ENCODE results near the gene CCNF.
"Not testable (repeated sequence)": the region's sequence is repeated elsewhere in the genome, so short reads cannot be mapped to it uniquely, and the experiment has no call there.

Gene CCNF

DNA sequence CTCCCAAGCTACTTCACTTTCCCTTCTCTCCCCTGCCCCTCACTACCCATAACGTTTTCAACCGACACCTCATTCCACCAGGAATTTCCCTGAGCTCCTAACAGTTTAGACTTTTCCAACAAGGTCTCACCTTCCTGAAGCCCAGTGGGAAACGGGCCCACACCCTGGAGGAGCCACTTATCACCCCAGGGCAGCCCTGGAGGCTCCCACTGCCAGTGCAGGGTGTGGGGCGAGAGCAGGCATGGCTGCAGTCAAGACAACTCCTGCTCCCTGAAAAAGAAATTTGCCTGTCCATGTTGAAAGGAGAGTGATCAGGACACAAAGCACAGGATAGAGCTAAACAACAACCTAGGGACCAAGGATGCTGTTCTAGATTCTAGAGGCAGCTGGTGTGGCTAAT is 1.7 kb upstream of the CCNF start:
- TF ChIP-seq, protein P1, sequence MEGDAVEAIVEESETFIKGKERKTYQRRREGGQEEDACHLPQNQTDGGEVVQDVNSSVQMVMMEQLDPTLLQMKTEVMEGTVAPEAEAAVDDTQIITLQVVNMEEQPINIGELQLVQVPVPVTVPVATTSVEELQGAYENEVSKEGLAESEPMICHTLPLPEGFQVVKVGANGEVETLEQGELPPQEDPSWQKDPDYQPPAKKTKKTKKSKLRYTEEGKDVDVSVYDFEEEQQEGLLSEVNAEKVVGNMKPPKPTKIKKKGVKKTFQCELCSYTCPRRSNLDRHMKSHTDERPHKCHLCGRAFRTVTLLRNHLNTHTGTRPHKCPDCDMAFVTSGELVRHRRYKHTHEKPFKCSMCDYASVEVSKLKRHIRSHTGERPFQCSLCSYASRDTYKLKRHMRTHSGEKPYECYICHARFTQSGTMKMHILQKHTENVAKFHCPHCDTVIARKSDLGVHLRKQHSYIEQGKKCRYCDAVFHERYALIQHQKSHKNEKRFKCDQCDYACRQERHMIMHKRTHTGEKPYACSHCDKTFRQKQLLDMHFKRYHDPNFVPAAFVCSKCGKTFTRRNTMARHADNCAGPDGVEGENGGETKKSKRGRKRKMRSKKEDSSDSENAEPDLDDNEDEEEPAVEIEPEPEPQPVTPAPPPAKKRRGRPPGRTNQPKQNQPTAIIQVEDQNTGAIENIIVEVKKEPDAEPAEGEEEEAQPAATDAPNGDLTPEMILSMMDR (IDR thresholded peaks at IDR 0.05; ENCODE audit: low read depth, low read length) = no peak
- H3K4me3 ChIP-seq (replicated peaks in 1 of 2; ENCODE audit: low read depth in 2 of 2, low read length in 2 of 2) = no peak overlapping the region
- no peak for DNase-seq (ENCODE audit: low read depth in 2 of 2)

DNA sequence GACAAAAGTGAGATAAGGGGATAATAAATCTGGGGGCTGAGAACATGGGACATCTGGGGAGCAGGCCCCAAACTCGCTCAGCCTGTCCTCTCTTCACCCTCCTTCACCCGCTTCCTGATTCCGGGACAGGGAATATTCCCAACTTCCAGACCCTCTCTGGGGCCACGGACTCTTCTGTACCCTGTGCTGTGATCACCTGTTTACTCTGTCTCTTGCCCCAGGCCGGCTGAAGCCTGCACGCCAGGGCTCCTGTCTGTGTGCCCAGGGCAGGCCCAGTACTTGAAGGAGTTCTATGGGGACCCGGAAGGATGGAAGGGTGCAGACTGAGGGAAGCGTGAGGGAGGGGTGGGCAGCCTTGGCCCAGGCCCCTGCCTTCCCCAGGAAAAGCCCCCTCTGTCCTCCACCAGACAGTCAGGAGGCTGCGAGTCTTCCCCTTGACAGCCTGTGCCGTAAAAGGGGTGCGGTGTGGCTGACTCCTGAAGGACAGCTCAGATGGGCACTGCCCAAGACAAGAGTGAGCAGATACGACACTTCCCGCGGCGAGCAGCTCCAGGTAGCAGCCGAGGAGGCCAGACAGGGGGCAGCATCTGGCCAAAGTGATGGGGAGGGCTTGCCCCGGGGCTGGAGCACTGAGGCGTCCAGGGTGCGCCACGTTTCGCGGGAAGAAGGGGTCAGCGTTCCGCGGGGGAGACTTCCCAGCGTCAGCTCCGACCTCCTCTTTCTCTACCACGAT is 1.0 kb upstream of the CCNF start:
- TF ChIP-seq, protein P1 (IDR thresholded peaks at IDR 0.05; ENCODE audit: low read depth, low read length) = peak; percentile 45
- DNase-seq (ENCODE audit: low read depth in 2 of 2) = peak; percentile 31 to 32
- peak overlapping the region; percentile 66 to 75 for H3K4me3 ChIP-seq (replicated peaks in 1 of 2; ENCODE audit: low read depth in 2 of 2, low read length in 2 of 2)

DNA sequence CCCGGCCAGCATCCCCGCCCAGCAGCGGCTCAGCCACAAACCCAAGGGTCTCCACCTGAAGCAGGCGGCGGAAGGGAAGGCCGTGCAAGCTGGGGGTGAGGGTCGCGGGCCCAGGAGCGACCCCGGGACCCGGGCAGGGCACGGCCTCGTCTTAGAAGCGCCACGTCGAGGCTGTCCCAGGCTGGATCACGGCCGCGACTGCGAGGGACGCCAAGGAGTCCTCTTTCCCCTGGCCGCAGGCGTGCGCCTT is 538 bp upstream of the CCNF start:
- TF ChIP-seq, protein P1 (IDR thresholded peaks at IDR 0.05; ENCODE audit: low read depth, low read length) = no peak
- peak overlapping the region; percentile 66 to 75 for H3K4me3 ChIP-seq (replicated peaks in 1 of 2; ENCODE audit: low read depth in 2 of 2, low read length in 2 of 2)
- DNase-seq (ENCODE audit: low read depth in 2 of 2) = no peak

DNA sequence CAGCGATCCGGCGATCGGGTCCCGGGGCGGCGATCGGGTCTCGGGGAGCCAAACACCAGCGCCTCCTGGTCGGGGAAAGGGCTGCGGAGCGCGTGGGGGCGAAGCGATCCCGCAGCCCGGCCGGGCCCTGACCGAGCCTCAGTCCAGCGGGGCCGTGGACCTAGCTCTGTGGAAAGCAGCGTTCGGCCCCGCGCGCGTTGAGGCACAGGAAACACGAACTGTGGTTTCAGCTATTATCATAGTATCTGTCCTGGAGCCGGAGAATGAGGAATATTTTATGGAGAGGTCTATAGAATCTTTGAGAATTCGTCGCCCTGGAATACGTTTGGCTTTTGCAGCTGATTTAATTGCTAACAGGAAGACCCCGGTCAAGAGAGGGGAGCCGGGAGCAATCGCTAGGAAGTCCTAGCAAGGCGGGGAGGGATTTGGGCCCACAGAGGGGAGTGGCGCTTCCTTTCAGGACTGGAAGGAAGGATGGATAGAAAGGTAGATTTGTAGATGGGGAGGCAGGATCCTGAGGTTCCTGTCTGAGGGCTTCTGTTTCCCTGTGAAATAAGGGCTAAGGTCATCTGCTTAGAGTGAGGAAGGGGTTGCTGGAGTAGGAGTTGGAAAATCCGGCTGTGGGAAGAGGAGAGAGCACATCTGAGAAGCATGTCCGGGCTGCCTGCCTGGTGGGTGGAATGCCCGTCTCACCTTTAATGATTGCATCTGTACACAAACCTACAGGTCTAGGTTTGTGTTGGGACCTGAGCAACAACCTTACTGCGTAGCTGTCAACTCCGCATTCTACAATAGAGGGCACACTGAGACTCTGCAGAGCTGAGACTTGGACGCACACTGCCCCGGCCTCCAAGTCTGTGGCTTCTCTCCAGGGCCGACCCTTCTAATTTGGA is 770 bp downstream of the CCNF start:
- peak overlapping the region; percentile 57 to 74 for H3K4me3 ChIP-seq (replicated peaks in 1 of 2; ENCODE audit: low read depth in 2 of 2, low read length in 2 of 2)
- TF ChIP-seq, protein P1 (IDR thresholded peaks at IDR 0.05; ENCODE audit: low read depth, low read length) = no peak
- peak; percentile 26 to 40 for DNase-seq (ENCODE audit: low read depth in 2 of 2)

DNA sequence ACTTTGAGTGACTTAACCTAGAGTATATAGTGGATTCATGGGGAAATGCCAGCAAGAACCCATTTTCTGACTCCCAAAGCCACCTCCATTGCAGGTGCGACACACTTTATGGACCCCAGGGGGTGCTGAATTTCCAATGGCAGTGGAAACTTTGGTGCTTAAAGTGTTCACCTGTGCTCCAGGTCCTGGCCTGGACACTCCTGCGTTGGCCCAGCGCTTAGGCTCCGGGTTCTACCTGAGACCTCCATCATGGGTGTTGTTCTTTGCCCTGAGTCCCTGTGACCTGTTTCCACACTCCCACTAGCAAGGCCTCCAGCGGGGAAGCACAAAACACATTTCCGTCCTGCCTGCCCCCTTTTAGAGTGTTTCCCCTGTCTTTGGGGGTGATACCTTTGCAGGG is 3.0 kb downstream of the CCNF start:
- TF ChIP-seq, protein P1 (IDR thresholded peaks at IDR 0.05; ENCODE audit: low read depth, low read length) = no peak
- no peak for DNase-seq (ENCODE audit: low read depth in 2 of 2)
- no peak overlapping the region for H3K4me3 ChIP-seq (replicated peaks in 1 of 2; ENCODE audit: low read depth in 2 of 2, low read length in 2 of 2)

DNA sequence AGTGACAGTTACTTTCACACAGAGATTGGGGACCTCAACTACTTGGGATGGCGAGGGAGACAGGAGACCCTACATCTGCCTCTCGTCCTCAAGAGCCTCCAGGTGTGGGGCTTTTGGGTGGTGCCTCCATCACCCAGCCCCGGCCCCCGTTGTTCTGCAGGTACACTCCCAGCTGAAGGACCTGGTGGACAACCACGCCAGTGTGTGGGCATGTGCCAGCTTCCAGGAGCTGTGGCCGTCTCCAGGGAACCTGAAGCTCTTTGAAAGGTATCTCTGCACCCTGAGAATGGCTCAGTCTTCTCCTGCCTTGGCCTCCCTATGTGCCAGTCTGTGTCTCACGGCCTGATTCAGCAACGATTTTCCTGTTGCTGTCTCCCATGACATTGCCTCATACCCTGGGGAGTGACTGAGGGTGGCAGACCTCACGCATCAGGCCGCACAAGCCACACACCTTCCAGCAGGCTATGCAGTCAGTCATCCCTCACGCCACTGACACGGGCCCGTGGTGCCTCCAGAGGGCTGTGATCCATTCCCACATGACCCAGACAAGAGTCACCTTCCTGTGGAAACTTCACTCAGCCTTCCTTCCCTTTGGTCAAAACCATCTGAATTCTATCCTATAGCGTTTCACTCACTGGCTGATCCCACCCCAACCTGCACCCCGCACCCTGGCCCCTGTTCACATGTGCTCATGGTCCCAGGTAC is 3.7 kb downstream of the CCNF start:
- H3K4me3 ChIP-seq (replicated peaks in 1 of 2; ENCODE audit: low read depth in 2 of 2, low read length in 2 of 2) = no peak overlapping the region
- TF ChIP-seq, protein P1 (IDR thresholded peaks at IDR 0.05; ENCODE audit: low read depth, low read length) = no peak
- DNase-seq (ENCODE audit: low read depth in 2 of 2) = no peak

DNA sequence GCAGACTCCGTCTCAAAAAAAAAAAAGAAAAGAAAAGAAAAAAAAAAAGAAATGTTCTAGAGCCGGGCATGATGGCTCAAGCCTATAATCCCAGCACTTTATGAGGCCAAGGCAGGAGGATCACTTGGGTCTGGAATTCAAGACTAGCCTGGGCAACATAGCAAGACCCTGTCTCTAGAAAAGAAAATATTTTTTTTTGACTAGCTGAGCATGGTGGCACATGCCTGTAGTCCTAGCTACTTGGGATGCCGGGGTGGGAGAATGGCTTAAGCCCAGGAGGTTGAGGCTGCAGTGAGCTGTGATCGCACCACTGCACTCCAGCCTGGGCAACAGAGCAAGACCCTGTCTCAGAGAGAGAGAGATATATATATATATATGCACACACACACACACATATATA is 6.0 kb downstream of the CCNF start:
- not testable (repeated sequence) for H3K4me3 ChIP-seq (replicated peaks in 1 of 2; ENCODE audit: low read depth in 2 of 2, low read length in 2 of 2); DNase-seq (ENCODE audit: low read depth in 2 of 2)
